Gastrocnemius medialis (tissue), 4 donors: ENCODE results near the gene TMSB4X.

Experiments
- POLR2A ChIP-seq, 2 donors: fragments of 450-650 bp; IDR thresholded peaks; one replicate each; pipeline ENCODE4 v1.6.1; 2017; ENCODE audit warnings: antibody characterized with exemption in 2 of 2, mild to moderate bottlenecking in 2 of 2, moderate library complexity in 2 of 2
- TF ChIP-seq, protein P1 (sequence below), 5 experiments: fragments of 450-650 bp in 3 of 5; fragments of 200-600 bp in 2 of 5; sonication (generic) in 2 of 5; IDR thresholded peaks in 4 of 5; conservative IDR thresholded peaks in 1 of 5; 1 replicate in 4 of 5; 2 replicates in 1 of 5; pipeline ENCODE4 v1.5.1; 2016 to 2019; ENCODE audit warnings: antibody characterized with exemption in 5 of 5, mild to moderate bottlenecking in 3 of 5, moderate library complexity in 3 of 5

GRCh38 chrX:12986886-12987285, 12.0 kb downstream of the TMSB4X start:
- TF ChIP-seq, protein P1, sequence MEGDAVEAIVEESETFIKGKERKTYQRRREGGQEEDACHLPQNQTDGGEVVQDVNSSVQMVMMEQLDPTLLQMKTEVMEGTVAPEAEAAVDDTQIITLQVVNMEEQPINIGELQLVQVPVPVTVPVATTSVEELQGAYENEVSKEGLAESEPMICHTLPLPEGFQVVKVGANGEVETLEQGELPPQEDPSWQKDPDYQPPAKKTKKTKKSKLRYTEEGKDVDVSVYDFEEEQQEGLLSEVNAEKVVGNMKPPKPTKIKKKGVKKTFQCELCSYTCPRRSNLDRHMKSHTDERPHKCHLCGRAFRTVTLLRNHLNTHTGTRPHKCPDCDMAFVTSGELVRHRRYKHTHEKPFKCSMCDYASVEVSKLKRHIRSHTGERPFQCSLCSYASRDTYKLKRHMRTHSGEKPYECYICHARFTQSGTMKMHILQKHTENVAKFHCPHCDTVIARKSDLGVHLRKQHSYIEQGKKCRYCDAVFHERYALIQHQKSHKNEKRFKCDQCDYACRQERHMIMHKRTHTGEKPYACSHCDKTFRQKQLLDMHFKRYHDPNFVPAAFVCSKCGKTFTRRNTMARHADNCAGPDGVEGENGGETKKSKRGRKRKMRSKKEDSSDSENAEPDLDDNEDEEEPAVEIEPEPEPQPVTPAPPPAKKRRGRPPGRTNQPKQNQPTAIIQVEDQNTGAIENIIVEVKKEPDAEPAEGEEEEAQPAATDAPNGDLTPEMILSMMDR (IDR thresholded peaks at IDR 0.05 in 4 of 5, conservative IDR thresholded peaks at IDR 0.05 in 1 of 5): no peak
- TF ChIP-seq POLR2A (IDR thresholded peaks at IDR 0.05): no peak
